HG03342 (cell line): Measurements from ENCODE around the gene PHACTR4.
"Not testable (repeated sequence)": the region's sequence is repeated elsewhere in the genome, so short reads cannot be mapped to it uniquely, and the experiment has no call there.

Source experiments
- ATAC-seq: cut with Tn5 transposase; IDR thresholded peaks from one replicate; pipeline ENCODE4 v1.9.1; 2021; ENCODE audit warnings: mild to moderate bottlenecking, moderate library complexity; ENCODE audit not compliant: unreplicated experiment

The PHACTR4 gene

DNA sequence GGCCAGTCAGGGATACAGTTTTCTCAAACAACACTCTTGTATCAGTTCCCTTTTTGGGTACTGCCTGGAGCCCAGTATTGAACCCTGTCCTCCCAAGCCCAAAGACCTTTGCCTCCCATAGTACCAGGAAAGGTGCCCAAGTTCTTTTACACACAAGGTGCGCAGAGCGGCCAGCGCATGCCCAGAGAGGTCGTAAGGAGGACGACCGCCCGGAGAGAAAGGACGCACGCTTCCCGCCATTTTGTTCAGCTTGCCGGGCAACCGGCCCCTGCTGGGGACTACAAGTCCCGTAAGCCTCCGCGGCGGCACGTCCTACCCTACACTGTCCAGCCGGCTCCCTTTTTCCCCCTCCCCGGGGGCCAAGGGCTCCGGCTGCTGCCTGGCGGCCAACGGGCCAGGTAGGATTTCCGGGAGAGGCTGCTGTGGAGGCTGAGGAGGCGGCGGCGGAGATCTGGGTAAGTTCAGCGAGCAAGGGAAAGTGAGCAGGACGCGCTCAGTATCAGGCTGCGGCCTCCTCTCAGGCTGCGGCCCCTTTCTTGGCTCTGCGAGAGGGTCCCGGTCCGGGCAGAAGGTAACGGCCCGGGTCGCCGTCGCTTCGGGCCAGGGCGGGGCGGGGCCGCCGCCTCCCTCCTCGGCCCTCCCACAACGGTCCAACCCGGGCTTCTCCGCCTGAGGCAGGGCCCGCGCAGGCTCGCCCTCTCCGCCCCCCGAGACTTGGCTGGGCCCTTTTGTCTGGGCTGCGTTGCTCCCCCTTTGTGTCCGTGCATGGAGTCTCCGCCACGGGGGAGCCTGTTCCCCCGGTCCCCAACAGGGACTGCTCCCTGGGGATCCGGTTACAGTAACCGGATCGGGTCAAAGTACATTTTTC, at the start of gene PHACTR4:
TSS of gene PHACTR4 (plus strand) at position 370 of the 868 bp plus-strand sequence. CDS start 37,708 bp downstream, outside the sequence.
- ATAC-seq = peak; percentile 80

DNA sequence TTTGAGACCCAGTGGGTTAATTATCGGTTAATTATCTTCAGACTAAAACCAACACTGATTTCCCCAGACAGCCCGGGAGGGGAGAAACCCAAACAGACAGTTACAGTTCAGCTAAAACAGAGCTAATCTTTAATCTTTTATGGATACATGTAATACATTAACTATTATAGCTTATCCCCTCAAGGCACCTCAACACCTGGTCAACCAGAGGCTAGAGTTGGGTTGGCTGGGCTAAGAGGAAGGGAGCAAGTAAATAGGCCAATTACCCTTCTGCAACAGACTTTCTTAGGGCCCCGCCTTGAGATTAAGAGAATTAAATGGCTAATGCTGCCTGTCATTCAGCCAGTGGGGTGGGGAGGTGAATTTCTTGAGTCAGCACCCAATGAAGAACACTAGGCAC, 47.3 kb upstream of the PHACTR4 start:
- ATAC-seq = no peak

- ATAC-seq = no peak
Observed at GRCh38 chr1:28323720-28324119, 45.8 kb upstream of the PHACTR4 start.

GRCh38 chr1:28326515-28326914, 43.0 kb upstream of the PHACTR4 start:
- ATAC-seq = no peak

DNA sequence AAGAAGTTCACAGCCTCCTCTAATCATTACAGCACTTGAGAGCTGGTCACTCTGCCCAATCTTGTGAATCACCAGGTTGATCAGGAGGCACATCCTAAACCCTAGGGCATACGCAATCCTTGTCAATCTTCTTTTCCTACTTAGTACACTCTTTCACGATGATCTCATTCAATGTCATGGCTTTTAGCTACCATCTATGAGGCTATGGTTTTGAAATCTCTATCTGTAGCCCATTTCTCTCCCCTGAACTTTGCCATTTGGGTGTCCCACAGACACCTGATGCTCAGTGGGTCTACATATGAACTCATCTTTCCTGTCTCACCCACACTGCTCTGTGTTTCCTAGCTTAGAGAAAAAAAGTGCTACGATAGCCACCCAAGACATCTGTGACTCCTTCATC, 42.6 kb upstream of the PHACTR4 start:
- ATAC-seq = no peak

GRCh38 chr1:28327431-28327830, 42.1 kb upstream of the PHACTR4 start:
- not testable (repeated sequence) for ATAC-seq

DNA sequence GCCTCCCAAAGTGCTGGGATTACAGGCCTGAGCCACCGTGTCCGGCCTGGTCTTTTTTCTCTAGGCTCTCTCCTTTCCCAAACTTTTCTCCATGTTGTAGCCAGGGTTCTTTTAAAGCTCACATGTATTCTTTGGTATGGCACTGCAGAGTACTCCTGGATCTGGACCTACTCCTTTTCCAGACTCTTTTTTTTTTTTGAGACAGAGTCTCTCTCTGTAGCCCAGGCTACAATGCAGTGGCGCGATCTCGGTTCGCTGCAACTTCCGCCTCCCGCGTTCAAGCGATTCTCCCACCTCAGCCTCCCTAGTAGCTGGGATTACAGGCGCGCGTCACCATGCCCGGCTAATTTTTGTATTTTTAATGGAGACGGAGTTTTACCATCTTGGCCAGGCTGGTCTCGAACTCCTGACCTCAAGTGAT, 41.3 kb upstream of the PHACTR4 start:
- ATAC-seq = no peak

DNA sequence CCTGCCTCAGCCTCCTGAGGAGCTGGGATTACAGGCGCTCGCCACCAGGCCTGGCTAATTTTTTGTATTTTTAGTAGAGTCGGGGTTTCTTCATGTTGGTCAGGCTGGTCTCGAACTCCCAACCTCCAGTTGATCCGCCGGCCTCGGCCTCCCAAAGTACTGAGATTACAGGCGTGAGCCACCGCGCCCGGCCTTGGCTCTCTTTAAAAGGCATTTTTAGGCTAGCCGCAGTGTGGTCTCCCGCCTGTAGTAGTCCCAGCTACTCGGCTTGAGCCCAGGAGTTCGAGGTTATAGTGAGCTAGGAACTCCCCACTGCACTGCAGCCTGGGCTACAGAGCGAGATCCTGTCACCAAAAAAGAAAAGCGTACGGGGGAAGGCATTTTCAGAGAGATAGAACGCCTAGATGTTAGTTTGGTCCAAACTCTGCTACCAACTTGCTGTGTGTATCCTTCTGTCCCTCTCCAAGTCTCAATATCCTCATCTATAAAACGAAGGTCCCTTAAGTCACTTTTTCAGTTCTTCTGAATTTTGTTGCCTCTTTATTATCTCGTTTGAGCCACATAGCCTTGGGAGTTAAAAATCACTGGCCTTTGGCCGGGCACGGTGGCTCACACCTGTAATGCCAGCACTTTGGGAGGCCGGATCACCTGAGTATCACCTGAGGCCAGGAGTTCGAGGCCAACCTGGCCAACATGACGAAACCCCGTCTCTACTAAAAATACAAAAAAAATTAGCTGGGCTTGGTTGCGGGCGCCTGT, 40.0 kb upstream of the PHACTR4 start:
- ATAC-seq = no peak

DNA sequence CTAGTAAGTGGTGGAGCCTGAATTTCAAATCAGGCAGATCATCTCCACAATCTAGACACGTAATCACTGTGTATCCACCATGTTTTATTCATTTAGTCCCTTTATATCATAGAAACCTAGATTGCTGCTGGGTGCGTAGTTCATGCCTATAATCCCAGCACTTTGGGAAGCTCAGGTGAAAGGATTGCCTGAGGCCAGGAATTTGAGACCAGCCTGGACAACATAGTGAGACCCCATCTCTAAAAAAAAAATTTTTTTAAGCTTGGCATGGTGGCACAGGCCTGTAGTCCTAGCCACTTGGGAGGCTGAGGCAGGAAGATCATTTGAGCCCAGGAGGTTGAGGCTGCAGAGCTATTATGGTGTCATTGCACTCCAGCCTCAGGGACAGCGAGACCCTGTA, 30.6 kb upstream of the PHACTR4 start:
- no peak for ATAC-seq

DNA sequence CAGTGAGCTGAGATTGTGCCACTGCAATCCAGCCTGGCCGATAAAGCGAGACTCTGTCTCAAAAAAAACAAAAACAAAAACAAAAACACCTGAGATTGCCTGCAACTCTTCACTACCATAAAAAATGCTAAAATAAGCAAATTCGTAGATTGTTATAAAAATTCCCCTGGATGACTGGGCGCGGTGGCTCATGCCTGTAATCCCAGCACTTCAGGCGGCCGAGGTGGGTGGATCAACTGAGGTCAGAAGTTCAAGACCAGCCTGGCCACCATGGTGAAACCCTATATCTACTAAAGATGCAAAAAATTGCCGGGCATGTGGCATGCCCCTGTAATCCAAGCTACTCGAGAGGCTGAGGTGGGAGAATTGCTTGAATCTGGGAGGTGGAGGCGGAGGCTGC, 30.0 kb upstream of the PHACTR4 start:
- no peak for ATAC-seq

GRCh38 chr1:28340221-28340974, 29.1 kb upstream of the PHACTR4 start:
- ATAC-seq = no peak

GRCh38 chr1:28341591-28341990, 27.9 kb upstream of the PHACTR4 start:
- ATAC-seq = no peak

GRCh38 chr1:28343405-28343804, 26.1 kb upstream of the PHACTR4 start:
- ATAC-seq = no peak

DNA sequence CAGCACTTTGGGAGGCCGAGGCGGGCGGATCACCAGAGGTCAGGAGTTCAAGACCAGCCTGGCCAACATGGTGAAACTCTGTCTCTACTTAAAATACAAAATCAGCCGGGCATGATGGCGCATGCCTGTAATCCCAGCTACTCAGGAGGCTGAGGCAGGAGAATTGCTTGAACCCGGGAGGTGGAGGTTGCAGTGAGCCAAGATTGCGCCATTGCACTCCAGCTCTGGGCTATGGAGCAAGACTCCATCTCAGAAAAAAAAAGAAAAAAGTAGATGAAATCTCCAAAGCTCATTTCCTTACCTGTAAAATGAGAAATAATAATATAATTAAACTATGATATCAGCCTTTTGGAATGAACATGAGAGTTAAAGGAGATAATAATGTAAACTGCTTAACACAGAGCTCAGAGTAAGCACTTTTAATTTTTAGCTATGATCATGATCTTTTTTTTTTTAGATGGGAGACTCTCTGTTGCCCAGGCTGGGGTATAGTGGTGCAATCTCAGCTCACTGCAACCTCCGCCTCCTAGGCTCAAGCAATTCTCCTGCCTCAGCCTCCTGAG, 16.2 kb upstream of the PHACTR4 start:
- not testable (repeated sequence) for ATAC-seq

- ATAC-seq = no peak
Observed at GRCh38 chr1:28354121-28354520, 15.4 kb upstream of the PHACTR4 start.

GRCh38 chr1:28358716-28359115, 10.8 kb upstream of the PHACTR4 start:
- no peak for ATAC-seq

DNA sequence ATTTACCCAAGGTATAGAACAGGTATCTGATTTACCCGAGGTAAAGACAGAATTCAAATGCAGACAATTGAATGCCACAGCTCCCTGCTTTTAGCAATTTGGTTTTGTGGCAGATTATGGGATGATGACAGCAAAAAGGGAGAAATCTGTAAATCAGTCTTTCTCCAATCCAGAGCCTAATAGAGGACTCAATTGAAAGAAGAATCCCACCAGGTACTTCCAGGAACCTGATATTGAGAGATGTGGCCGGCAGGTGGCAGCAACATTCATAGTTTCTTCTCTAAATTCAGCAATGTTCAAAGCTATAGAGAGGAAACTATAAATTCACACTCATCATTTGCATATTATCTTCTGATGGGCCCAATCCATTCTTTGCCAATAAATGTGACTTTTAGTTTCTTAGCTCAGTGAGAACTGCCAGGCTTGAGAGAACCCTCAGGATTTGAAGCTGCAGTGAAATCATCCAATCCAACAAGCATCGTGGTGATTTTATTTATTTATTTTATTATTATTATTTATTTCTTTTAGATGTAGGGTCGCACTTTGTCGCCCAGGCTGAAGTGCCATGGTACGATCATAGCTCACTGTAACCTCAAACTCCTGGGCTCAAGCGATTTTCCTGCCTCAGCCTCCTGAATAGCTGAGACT, 9.8 kb upstream of the PHACTR4 start:
- ATAC-seq = no peak

DNA sequence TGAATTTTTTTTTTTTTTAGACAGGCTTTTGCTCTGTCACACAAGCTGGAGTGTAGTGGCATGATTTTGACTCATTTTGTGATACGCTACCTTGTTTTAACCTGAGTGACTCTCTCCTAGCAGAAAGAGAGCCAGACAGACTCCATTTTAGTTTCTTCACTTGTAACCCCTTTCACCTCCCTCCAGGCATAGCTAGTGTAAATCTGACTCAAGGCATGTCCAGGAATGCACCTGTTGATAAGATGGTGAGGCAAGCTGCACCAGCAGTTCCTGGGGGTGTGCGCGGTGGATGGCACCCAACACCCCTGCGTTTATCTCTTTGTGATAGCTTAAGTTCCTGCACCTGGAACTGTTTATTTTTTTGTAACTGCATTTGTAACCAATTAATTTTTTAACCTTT, 4.7 kb upstream of the PHACTR4 start:
- ATAC-seq = no peak

DNA sequence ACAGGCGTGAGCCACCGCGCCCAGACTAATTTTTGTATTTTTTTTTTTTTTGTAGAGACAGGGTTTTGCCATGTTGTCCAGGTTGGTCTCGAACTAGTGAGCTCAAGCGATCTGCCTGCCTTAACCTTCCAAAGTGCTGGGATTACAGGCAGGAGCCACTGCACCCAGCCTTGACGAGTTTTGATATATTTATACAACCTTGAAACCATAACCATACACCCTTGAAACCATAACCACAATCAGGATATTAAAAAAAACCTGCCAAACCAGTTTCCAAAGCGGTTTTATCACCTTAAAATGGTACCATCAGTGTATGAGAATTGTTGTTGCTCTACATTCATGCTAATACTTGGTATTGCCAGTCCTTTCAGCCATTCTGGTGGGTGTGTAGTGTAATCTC, 3.7 kb upstream of the PHACTR4 start:
- no peak for ATAC-seq

- ATAC-seq = not testable (repeated sequence)
Observed at GRCh38 chr1:28368608-28369007, 932 bp upstream of the PHACTR4 start.
